Dermis lymphatic vessel endothelial cell (primary cell): ENCODE data around the gene SPPL3. TPM values are rescaled to one million over a fixed set of nuclear protein-coding genes. Genes with fewer than 3 reads are reported as not detected.

Experiments used
- total RNA-seq: library from RNA; depleted of rRNA; stranded (reverse); fragments of >200 nt; gene quantifications from 2 replicates; pipeline ENCODE4 v1.2.1, GENCODE V29; 2014

The SPPL3 gene
- 4.1 and 4.4 TPM in 2 replicates for total RNA-seq

GRCh38 chr12:120904197-120904773 is at the start of gene SPPL3:
SPPL3 (minus strand) TSS chr12:120904358; CDS start chr12:120903867, 491 bp downstream.

GRCh38 chr12:120725659-120726509 is 178.3 kb downstream of the SPPL3 start, which contains the start of gene ACADS:
ACADS (plus strand) TSS chr12:120725826; CDS start chr12:120725886, 60 bp downstream.

Other genes with a start within 250 kb of the SPPL3 start
- 30.1 and 38.4 TPM in 2 replicates for gene MLEC, start 217.2 kb downstream of the SPPL3 start, total RNA-seq
- gene UNC119B, start 193.9 kb downstream of the SPPL3 start, total RNA-seq: 14.3 and 18.8 TPM in 2 replicates
- gene ACADS, start 178.5 kb downstream of the SPPL3 start, total RNA-seq: 25.5 and 34.8 TPM in 2 replicates
- gene HNF1A, start 74.2 kb upstream of the SPPL3 start, total RNA-seq: not detected in 2 replicates
- gene C12orf43, start 112.1 kb upstream of the SPPL3 start, total RNA-seq: 9.1 and 17.4 TPM in 2 replicates
- under 0.01 and 0.11 TPM in 2 replicates for gene OASL, start 134.9 kb upstream of the SPPL3 start, total RNA-seq
- 2.2 and 2.4 TPM in 2 replicates for gene P2RX7, start 228.5 kb upstream of the SPPL3 start, total RNA-seq